ENCODE measurements around the gene MXI1.

- TF ChIP-seq RAD21 (IDR thresholded peaks at IDR 0.05; ENCODE audit: low read length): no peak
- no peak for TF ChIP-seq CTCF (conservative IDR thresholded peaks at IDR 0.05; ENCODE audit: low read depth, low read length)
- no peak for TF ChIP-seq MAFK (IDR thresholded peaks at IDR 0.05; ENCODE audit: low read depth, low read length)
- TF ChIP-seq CEBPB (IDR thresholded peaks at IDR 0.05; ENCODE audit: low read depth, low read length): peak; percentile 32; the same call in 1 of the 2 replicates
- TF ChIP-seq SMC3 (IDR thresholded peaks at IDR 0.05; ENCODE audit: low read depth, low read length): no peak
- TF ChIP-seq FOS (IDR thresholded peaks at IDR 0.05; ENCODE audit: low read depth, low read length): peak; percentile 18; the same call in 1 of the 2 replicates
- TF ChIP-seq POLR2A (IDR thresholded peaks at IDR 0.05; ENCODE audit: low read depth, low read length): no peak
- TF ChIP-seq RFX5 (IDR thresholded peaks at IDR 0.05; ENCODE audit: low read depth, low read length): peak; percentile 100
- peak; percentile 30; the same call in 1 of the 2 replicates for TF ChIP-seq BHLHE40 (IDR thresholded peaks at IDR 0.05; ENCODE audit: low read depth, low read length)
- peak; percentile 89 for TF ChIP-seq MAZ (IDR thresholded peaks at IDR 0.05; ENCODE audit: borderline replicate concordance, low read depth, low read length)
- peak; percentile 14; the same call in 1 of the 2 replicates for TF ChIP-seq USF2 (IDR thresholded peaks at IDR 0.05; ENCODE audit: low read depth, low read length)
- peak; percentile 8 for TF ChIP-seq RCOR1 (IDR thresholded peaks at IDR 0.05; ENCODE audit: insufficient replicate concordance, low read length)
- TF ChIP-seq MXI1 (IDR thresholded peaks at IDR 0.05; ENCODE audit: borderline replicate concordance, low read depth, low read length): peak; percentile 98
- no peak for TF ChIP-seq ELK1 (IDR thresholded peaks at IDR 0.05; ENCODE audit: borderline replicate concordance, low read depth, low read length)
Observed at GRCh38 chr10:110210674-110211464, 3.5 kb downstream of the MXI1 start.
